HCT116 (cell line): Measurements from ENCODE around the gene TDG.

Source experiments
- POLR2A ChIP-seq: IDR thresholded peaks from 2 replicates; pipeline ENCODE4 v1.7.0; 2011; ENCODE audit warnings: borderline replicate concordance; ENCODE audit not compliant: insufficient read depth, insufficient read length; ENCODE audit errors: extremely low read depth
- POLR2AphosphoS5 ChIP-seq: IDR thresholded peaks from 2 replicates; pipeline ENCODE4 v1.6.1; 2011; ENCODE audit warnings: mild to moderate bottlenecking, low read depth, low read length, moderate library complexity
- SP1 ChIP-seq: IDR thresholded peaks from 2 replicates; pipeline ENCODE4 v1.6.1; 2012; ENCODE audit warnings: low read depth
- SRF ChIP-seq: IDR thresholded peaks from 2 replicates; pipeline ENCODE4 v1.6.1; 2012; ENCODE audit warnings: low read depth
- TF ChIP-seq, protein P1 (sequence below), 3 experiments: fragments of 200-600 bp in 1 of 3; sonication (generic) in 1 of 3; IDR thresholded peaks in 2 of 3; conservative IDR thresholded peaks in 1 of 3; 2 replicates each; pipeline ENCODE4 v1.5.1; 2012 to 2017; ENCODE audit warnings: low read depth in 2 of 3, low read length in 2 of 3, antibody characterized with exemption in 1 of 3, borderline replicate concordance in 1 of 3, control low read depth in 1 of 3, mild to moderate bottlenecking in 1 of 3, mixed read lengths in 1 of 3, mixed run types in 1 of 3, moderate library complexity in 1 of 3; ENCODE audit not compliant: insufficient read depth in 1 of 3
- TF ChIP-seq, protein P2 (sequence below): IDR thresholded peaks from 2 replicates; pipeline ENCODE4 v1.6.1; 2012
- TF ChIP-seq, protein P3 (sequence below): IDR thresholded peaks from 2 replicates; pipeline ENCODE4 v1.6.1; 2012; ENCODE audit warnings: low read depth

DNA sequence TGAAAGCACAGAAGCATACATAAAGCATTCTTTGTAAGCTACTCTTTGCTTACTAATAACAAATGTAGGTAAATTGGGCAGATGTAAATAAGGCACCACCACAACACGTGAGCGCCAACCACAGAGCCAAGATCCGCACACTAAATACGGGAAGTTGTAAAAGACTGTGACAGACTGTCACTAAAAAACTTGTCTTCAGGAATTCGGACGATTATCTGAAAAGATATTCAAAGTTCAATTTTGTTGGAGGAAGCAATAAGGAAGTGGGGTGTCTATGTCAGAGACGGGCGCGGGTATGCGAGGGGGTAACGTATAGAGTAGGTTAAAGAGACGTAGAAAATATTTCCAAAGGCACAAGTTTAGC is 37.0 kb upstream of the TDG start:
- TF ChIP-seq POLR2A = no peak
- no peak for TF ChIP-seq SP1
- no peak for TF ChIP-seq POLR2AphosphoS5
- TF ChIP-seq SRF = no peak
- TF ChIP-seq, protein P1, sequence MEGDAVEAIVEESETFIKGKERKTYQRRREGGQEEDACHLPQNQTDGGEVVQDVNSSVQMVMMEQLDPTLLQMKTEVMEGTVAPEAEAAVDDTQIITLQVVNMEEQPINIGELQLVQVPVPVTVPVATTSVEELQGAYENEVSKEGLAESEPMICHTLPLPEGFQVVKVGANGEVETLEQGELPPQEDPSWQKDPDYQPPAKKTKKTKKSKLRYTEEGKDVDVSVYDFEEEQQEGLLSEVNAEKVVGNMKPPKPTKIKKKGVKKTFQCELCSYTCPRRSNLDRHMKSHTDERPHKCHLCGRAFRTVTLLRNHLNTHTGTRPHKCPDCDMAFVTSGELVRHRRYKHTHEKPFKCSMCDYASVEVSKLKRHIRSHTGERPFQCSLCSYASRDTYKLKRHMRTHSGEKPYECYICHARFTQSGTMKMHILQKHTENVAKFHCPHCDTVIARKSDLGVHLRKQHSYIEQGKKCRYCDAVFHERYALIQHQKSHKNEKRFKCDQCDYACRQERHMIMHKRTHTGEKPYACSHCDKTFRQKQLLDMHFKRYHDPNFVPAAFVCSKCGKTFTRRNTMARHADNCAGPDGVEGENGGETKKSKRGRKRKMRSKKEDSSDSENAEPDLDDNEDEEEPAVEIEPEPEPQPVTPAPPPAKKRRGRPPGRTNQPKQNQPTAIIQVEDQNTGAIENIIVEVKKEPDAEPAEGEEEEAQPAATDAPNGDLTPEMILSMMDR (IDR thresholded peaks at IDR 0.05 in 2 of 3, conservative IDR thresholded peaks at IDR 0.05 in 1 of 3; ENCODE audit: borderline replicate concordance in 1 of 3, insufficient read depth in 1 of 3, low read depth in 2 of 3, low read length in 2 of 3) = no peak
- TF ChIP-seq, protein P2, sequence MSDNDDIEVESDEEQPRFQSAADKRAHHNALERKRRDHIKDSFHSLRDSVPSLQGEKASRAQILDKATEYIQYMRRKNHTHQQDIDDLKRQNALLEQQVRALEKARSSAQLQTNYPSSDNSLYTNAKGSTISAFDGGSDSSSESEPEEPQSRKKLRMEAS = no peak
- TF ChIP-seq, protein P3, sequence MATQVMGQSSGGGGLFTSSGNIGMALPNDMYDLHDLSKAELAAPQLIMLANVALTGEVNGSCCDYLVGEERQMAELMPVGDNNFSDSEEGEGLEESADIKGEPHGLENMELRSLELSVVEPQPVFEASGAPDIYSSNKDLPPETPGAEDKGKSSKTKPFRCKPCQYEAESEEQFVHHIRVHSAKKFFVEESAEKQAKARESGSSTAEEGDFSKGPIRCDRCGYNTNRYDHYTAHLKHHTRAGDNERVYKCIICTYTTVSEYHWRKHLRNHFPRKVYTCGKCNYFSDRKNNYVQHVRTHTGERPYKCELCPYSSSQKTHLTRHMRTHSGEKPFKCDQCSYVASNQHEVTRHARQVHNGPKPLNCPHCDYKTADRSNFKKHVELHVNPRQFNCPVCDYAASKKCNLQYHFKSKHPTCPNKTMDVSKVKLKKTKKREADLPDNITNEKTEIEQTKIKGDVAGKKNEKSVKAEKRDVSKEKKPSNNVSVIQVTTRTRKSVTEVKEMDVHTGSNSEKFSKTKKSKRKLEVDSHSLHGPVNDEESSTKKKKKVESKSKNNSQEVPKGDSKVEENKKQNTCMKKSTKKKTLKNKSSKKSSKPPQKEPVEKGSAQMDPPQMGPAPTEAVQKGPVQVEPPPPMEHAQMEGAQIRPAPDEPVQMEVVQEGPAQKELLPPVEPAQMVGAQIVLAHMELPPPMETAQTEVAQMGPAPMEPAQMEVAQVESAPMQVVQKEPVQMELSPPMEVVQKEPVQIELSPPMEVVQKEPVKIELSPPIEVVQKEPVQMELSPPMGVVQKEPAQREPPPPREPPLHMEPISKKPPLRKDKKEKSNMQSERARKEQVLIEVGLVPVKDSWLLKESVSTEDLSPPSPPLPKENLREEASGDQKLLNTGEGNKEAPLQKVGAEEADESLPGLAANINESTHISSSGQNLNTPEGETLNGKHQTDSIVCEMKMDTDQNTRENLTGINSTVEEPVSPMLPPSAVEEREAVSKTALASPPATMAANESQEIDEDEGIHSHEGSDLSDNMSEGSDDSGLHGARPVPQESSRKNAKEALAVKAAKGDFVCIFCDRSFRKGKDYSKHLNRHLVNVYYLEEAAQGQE = no peak
